ENCODE results near the gene SCN11A. TPM values are rescaled to one million over a fixed set of nuclear protein-coding genes. Genes with fewer than 3 reads are reported as not detected.

The SCN11A gene
- total RNA-seq, 1 experiment from 2014 or later: 0.13 TPM

DNA sequence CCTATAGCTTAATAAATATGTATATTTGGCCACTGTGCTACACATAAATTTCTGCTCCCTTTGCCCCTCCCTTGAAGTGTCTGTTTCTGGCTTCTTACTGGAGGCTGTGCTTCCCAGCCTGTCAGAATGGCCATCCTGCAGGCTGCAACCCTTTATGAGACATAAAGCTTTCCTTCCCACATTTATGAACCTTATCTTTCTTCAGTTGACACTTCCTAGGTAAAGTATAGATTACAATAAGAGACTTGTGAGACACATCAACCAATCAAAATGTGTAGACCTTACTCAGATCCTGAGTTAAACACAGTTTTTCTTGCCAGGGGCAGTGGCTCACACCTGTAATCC lies 29.5 kb downstream of the SCN11A start:
- CTCF ChIA-PET: no interaction called here

More for the DNA sequence above, 29.5 kb downstream of the SCN11A start:
- Mint-ChIP-seq H3K27me3 (ENCODE audit: low read depth) (no peaks in the 10 kb centered on the region; the same call in 1 of the 2 replicates), H3K36me3 (no peaks in the 10 kb centered on the region), H3K27ac (no peak overlapping the region), H3K4me1 (no peaks in the 10 kb centered on the region), H3K9me3 (no peaks in the 10 kb centered on the region), H3K4me3 (no peak overlapping the region)
- no peak for ATAC-seq
- POLR2A ChIA-PET: no interaction called here
- TF ChIP-seq, protein P1, sequence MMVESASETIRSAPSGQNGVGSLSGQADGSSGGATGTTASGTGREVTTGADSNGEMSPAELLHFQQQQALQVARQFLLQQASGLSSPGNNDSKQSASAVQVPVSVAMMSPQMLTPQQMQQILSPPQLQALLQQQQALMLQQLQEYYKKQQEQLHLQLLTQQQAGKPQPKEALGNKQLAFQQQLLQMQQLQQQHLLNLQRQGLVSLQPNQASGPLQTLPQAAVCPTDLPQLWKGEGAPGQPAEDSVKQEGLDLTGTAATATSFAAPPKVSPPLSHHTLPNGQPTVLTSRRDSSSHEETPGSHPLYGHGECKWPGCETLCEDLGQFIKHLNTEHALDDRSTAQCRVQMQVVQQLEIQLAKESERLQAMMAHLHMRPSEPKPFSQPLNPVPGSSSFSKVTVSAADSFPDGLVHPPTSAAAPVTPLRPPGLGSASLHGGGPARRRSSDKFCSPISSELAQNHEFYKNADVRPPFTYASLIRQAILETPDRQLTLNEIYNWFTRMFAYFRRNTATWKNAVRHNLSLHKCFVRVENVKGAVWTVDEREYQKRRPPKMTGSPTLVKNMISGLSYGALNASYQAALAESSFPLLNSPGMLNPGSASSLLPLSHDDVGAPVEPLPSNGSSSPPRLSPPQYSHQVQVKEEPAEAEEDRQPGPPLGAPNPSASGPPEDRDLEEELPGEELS (CRISPR knock-in tag; IDR thresholded peaks at IDR 0.05): no peak
- TF ChIP-seq ZNF232 (CRISPR knock-in tag; IDR thresholded peaks at IDR 0.05) (no peak), ZNF138 (CRISPR knock-in tag; conservative IDR thresholded peaks at IDR 0.05) (no peak), SP1 (CRISPR knock-in tag; conservative IDR thresholded peaks at IDR 0.05) (no peak), ELF4 (CRISPR knock-in tag; IDR thresholded peaks at IDR 0.05; ENCODE audit: low read depth) (no peak), AR (CRISPR knock-in tag; IDR thresholded peaks at IDR 0.05) (no peak), ATF6 (CRISPR knock-in tag; IDR thresholded peaks at IDR 0.05) (no peak)
- TF ChIP-seq, protein P2, sequence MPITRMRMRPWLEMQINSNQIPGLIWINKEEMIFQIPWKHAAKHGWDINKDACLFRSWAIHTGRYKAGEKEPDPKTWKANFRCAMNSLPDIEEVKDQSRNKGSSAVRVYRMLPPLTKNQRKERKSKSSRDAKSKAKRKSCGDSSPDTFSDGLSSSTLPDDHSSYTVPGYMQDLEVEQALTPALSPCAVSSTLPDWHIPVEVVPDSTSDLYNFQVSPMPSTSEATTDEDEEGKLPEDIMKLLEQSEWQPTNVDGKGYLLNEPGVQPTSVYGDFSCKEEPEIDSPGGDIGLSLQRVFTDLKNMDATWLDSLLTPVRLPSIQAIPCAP (CRISPR knock-in tag; IDR thresholded peaks at IDR 0.05): no peak
- TF ChIP-seq, protein P3, sequence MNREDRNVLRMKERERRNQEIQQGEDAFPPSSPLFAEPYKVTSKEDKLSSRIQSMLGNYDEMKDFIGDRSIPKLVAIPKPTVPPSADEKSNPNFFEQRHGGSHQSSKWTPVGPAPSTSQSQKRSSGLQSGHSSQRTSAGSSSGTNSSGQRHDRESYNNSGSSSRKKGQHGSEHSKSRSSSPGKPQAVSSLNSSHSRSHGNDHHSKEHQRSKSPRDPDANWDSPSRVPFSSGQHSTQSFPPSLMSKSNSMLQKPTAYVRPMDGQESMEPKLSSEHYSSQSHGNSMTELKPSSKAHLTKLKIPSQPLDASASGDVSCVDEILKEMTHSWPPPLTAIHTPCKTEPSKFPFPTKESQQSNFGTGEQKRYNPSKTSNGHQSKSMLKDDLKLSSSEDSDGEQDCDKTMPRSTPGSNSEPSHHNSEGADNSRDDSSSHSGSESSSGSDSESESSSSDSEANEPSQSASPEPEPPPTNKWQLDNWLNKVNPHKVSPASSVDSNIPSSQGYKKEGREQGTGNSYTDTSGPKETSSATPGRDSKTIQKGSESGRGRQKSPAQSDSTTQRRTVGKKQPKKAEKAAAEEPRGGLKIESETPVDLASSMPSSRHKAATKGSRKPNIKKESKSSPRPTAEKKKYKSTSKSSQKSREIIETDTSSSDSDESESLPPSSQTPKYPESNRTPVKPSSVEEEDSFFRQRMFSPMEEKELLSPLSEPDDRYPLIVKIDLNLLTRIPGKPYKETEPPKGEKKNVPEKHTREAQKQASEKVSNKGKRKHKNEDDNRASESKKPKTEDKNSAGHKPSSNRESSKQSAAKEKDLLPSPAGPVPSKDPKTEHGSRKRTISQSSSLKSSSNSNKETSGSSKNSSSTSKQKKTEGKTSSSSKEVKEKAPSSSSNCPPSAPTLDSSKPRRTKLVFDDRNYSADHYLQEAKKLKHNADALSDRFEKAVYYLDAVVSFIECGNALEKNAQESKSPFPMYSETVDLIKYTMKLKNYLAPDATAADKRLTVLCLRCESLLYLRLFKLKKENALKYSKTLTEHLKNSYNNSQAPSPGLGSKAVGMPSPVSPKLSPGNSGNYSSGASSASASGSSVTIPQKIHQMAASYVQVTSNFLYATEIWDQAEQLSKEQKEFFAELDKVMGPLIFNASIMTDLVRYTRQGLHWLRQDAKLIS (CRISPR knock-in tag; IDR thresholded peaks at IDR 0.05; ENCODE audit: borderline replicate concordance): no peak
- DNase-seq (ENCODE audit: low spot score): no peak

Measured in WTC11 (cell line).